Heart right ventricle (tissue), 16 donors: ENCODE data around the gene UTS2R. TPM values are rescaled to one million over a fixed set of nuclear protein-coding genes. Genes with fewer than 3 reads are reported as not detected.

ENCODE experiments used
- ATAC-seq, 8 donors: fragments of 200-7000 bp; cut with Tn5 transposase; one replicate each; pipeline ENCODE4 v1.9.1; 2020; ENCODE audit warnings: mild to moderate bottlenecking in 8 of 8, moderate library complexity in 8 of 8, moderate number of reproducible peaks in 1 of 8
- DNase-seq, 2 donors: peaks; one replicate each; pipeline ENCODE4 v3.0.0-alpha.2; 2020
- H3K27ac ChIP-seq, 10 donors: fragments of 200-600 bp; sonication (generic) in 2 of 10; one replicate each; pipeline versions ENCODE4 v1.5.0 to v1.8.0; 2020 to 2022; ENCODE audit warnings: mild to moderate bottlenecking in 3 of 10
- H3K27me3 ChIP-seq, 7 donors: fragments of 200-600 bp; one replicate each; pipeline ENCODE4 v1.8.0; 2021 to 2022; ENCODE audit warnings: mild to moderate bottlenecking in 2 of 7
- H3K36me3 ChIP-seq, 9 donors: fragments of 200-600 bp; sonication (generic) in 1 of 9; one replicate each; pipeline versions ENCODE4 v1.5.0 to v1.8.0; 2020 to 2022; ENCODE audit warnings: mild to moderate bottlenecking in 2 of 9
- H3K4me1 ChIP-seq, 9 donors: fragments of 200-600 bp; sonication (generic) in 1 of 9; one replicate each; pipeline versions ENCODE4 v1.5.0 to v1.8.0; 2020 to 2022; ENCODE audit warnings: mild to moderate bottlenecking in 4 of 9
- H3K4me3 ChIP-seq, 10 donors: fragments of 200-600 bp; sonication (generic) in 2 of 10; one replicate each; pipeline versions ENCODE4 v1.5.0 to v1.8.0; 2020 to 2022; ENCODE audit warnings: mild to moderate bottlenecking in 7 of 10, moderate library complexity in 2 of 10
- H3K9me3 ChIP-seq, 11 donors: fragments of 200-600 bp in 10 of 11; sonication (generic) in 2 of 11; one replicate each; pipeline versions ENCODE4 v1.5.0 to v1.8.0; 2013 to 2022; ENCODE audit warnings: mild to moderate bottlenecking in 2 of 11, control low read depth in 1 of 11, moderate library complexity in 1 of 11
- CTCF ChIP-seq, 9 donors: fragments of 200-600 bp; sonication (generic) in 2 of 9; IDR thresholded peaks; one replicate each; pipeline versions ENCODE4 v1.5.0 to v1.8.0; 2021 to 2022; ENCODE audit warnings: antibody characterized with exemption in 9 of 9, mild to moderate bottlenecking in 5 of 9, moderate library complexity in 1 of 9
- WGBS, 2 donors: extraction: QIAGEN DNeasy Blood & Tissue Kit; methylation state at CpG; one replicate each; pipeline ENCODE4 v1.1.7; 2013; ENCODE audit warnings: inconsistent platforms in 1 of 2; 5-methylcytosine and 5-hydroxymethylcytosine counted together
- intact Hi-C, 10 donors: fragments of 100-400 bp; cut with DNase I; formaldehyde crosslinking; loops; one replicate each; pipeline versions ENCODE4 v1.11.1 to v1.14.2; 2022
- polyA plus RNA-seq, 2 donors: library from polyadenylated mRNA; stranded (reverse); fragments of 200-250 nt; gene quantifications; one replicate each; pipeline ENCODE4 v1.2.3, GENCODE V29; 2013
- total RNA-seq, 10 donors: library from RNA; stranded (reverse); fragmentation: NEBNext Ultra II Directional in 3 of 10; extraction: Animal tissue kit (Norgen Biotek cat#: 25700) in 3 of 10; gene quantifications; one replicate each; pipeline versions ENCODE4 v1.2.1 to v1.2.4, GENCODE V29; 2021 to 2023
- donor health status: Arrhythmogenic right ventricular cardiomyopathy.
- donor health status: ischemic (EF 13 %, LVEDD 7.1; RV severe dilation, severe dysfunction).
- donor health status: healthy with polysubstance abuse.
- donor health status: DM: no; HTN: yes; CAD: no.
- donor health status: DM: no; HTN: no; CAD: no.
- donor health status: ischemic (EF 25% LVEDD 6.9; RV normal size, moderate dysfunction).
- donor health status: ischemic (EF 25% LVEDD 5.7; RV mildly dilated, moderate dysfunction).
- donor health status: healthy.
- donor health status: DM: yes; HTN: yes; CAD: no.
- donor health status: Ischemic cardiomyopathy.
- donor health status: ischemic (EF 35%, LVEDD 5.7; RV mildly dilated, moderate dysfunction).
- donor health status: nonischemic (EF 11% LVEDD 7.7; RV severe dilation, severe dysfunction).
- donor health status: DM: yes; HTN: yes; CAD: no.
- donor health status: PGD.
- donor health status: ischemic (EF 29% LVEDD 5.4; RV normal size, mild dysfunction).
- donor health status: nonischemic (EF 23%, LVEDD 6.1; RV moderate dilation, normal function).

The UTS2R gene
- total and polyA plus RNA-seq, 12 donors, result 0.04 to 5.9 (median 1.3) TPM; not detected in 1

DNA sequence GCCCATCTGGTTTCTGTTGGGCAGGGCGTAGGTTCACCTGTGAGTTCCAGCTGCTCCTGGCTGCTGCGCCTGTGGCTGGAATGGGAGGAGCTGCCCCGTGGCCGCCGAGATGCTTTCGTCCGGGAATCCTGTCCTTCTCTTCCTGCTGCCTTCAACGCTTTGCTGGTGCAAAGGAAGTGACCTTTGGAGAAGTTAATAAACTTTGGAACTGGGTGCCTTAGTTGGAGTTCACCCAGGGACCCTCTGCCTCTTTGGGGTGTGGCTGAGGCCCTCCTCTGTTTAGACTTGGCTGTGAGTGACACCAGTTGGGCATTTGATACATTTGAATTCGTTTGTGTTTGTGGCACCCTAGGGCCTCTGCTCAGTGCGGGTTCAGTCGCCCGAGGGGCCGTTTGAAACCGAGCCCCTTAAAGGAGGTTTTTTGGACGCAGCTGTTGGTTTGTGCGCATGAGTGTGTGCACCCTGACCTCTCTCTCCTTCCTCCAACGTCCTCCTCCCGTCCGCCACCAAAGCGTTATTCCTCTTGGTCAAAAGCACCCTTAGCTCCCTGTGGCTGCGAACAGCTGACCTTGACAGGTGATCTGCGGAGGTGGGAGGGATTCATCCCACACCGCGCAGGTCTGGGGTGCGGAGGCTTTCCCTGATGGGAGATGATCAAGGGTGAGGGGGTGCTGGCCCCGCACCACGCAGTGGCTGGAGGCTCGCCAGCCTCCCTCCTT, 29.0 kb upstream of the UTS2R start:
- intact Hi-C loops, result no loop called here
- H3K4me1 ChIP-seq, result peaks cover 0 to 19% (median 10%) of the 10 kb centered on the region in 9 donors
- no peak overlapping the region for H3K4me3 ChIP-seq
- no peaks in the 10 kb centered on the region for H3K36me3 ChIP-seq
- no peaks in the 10 kb centered on the region for H3K9me3 ChIP-seq
- DNase-seq (no peak), ATAC-seq (no peak)
- no peak overlapping the region for H3K27ac ChIP-seq
- WGBS, 2 donors, result 75 to 76% methylated on average over 28 of the region's 28 CpGs
- TF ChIP-seq CTCF (IDR thresholded peaks at IDR 0.05), result no peak
- peaks cover 0 to 5% (median 0%) of the 10 kb centered on the region in 7 donors for H3K27me3 ChIP-seq

- intact Hi-C loops, result no loop called here
- no peak for DNase-seq
- no peaks in the 10 kb centered on the region for H3K36me3 ChIP-seq
- H3K4me3 ChIP-seq, result no peak overlapping the region
- no peak overlapping the region for H3K27ac ChIP-seq
- H3K9me3 ChIP-seq, result no peaks in the 10 kb centered on the region
- no peak for ATAC-seq
- peaks cover 0 to 16% (median 11%) of the 10 kb centered on the region in 9 donors for H3K4me1 ChIP-seq
- 92 to 94% methylated on average over 5 of the region's 5 CpGs for WGBS, 2 donors
- H3K27me3 ChIP-seq, result peaks cover 0 to 5% (median 0%) of the 10 kb centered on the region in 7 donors
- TF ChIP-seq CTCF (IDR thresholded peaks at IDR 0.05), result no peak
Measured at GRCh38 chr17:82343560-82343959, 28.0 kb upstream of the UTS2R start.

DNA sequence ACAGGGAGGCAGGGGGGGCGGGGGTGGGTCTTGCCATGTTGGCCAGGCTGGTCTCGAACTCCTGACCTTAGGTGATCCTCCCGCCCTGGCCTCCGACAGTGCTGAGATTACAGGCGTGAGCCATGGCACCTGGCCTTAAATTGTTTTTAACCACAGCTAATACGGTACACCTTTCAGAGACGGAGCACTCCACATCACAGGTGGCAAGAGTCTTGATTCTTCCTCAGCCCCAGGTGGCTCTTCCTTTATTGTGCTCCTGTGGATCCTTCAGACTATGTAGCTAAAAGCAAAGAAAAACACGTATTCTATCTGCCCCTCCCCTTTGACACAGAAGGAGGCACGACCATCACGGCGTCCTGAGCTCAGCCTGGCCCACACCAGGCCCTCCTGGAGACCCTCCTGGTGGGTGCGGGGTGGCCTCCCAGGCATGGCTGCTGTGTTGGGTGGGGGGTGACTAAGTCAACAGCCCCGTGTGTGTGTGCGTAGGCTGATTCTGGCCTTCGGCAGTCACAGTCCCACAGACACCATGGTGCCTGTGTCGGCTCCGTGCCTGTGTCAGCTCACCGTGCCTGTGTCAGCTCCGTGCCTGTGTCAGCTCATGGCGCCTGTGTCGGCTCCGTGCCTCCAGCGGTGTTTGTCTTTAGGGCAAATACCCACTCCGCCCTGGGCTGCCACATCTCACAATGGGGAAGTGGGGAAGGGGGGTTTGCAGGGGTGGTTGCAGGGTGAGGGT, 27.2 kb upstream of the UTS2R start:
- Histone ChIP-seq H3K27me3 (peaks cover 0 to 5% (median 0%) of the 10 kb centered on the region in 7 donors), H3K4me1 (peaks cover 0 to 14% (median 8%) of the 10 kb centered on the region in 9 donors), H3K36me3 (no peaks in the 10 kb centered on the region), H3K27ac (no peak overlapping the region), H3K9me3 (no peaks in the 10 kb centered on the region), H3K4me3 (no peak overlapping the region)
- WGBS, 2 donors, result 74 to 87% methylated on average over 24 of the region's 24 CpGs
- peak in 1 of 8 donors; percentile 10 for ATAC-seq
- no peak for DNase-seq
- intact Hi-C loops, result no loop called here
- no peak for TF ChIP-seq CTCF (IDR thresholded peaks at IDR 0.05)

DNA sequence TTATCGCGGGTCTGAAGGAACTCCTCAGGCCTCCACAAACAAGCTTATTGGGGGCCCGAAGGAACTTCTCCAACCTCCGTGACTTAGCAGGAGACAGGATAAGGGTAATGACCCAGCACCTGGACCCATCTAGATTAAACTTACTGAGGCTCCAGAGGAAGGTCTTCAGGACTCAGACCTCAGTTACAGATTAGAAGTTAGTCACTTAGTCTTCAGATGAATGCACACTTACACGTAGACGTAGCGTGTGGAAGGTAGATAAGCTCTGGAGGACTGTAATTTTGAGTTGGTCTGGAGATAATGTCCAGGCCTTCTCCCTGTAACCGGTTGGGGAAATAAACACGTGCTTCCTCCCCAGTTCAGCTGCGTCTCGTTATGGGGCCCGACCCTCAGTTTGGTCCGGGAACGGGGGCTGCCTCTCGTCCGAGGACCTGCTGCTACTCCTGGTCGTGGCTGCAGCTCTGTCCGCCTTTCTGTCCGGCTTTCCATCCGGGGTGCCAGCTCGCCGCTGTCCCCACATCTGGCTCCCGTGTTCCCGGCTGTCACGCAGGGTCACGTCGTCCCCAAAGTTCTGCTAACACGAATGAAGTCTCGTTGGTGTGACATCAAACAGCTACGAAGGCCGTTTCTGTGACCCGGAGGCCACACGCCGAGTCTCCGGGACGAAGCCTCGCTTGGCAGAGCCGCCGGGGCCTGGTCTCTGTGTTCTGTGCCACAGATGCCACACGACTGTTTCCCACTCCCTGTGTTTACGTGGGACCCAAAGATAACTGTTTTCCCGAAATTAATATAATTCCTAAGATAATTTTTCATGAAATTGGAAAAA, 26.2 kb upstream of the UTS2R start:
- Histone ChIP-seq H3K36me3 (no peaks in the 10 kb centered on the region), H3K27me3 (peaks cover 0 to 5% (median 0%) of the 10 kb centered on the region in 7 donors), H3K9me3 (no peaks in the 10 kb centered on the region), H3K27ac (no peak overlapping the region), H3K4me3 (no peak overlapping the region), H3K4me1 (peaks cover 0 to 15% (median 11%) of the 10 kb centered on the region in 9 donors)
- DNase-seq (peak in 1 of 2 donors; percentile 10), ATAC-seq (no peak)
- WGBS, 2 donors, result 88% methylated on average over 42 of the region's 42 CpGs
- intact Hi-C loops, result no loop called here
- TF ChIP-seq CTCF (IDR thresholded peaks at IDR 0.05), result no peak
